GM10266 (cell line): ENCODE data around the gene PTPN12.
"Not testable (repeated sequence)": the region's sequence is repeated elsewhere in the genome, so short reads cannot be mapped to it uniquely, and the experiment has no call there.

Experiments used
- DNase-seq: peaks from one replicate; pipeline ENCODE4 v3.0.0; 2012; ENCODE audit errors: extremely low spot score
- CTCF ChIP-seq: IDR thresholded peaks from 2 replicates; pipeline ENCODE4 v1.5.1; 2012; ENCODE audit warnings: mild to moderate bottlenecking, low read depth; ENCODE audit not compliant: control insufficient read depth, insufficient read depth; ENCODE audit errors: missing control alignments

Gene PTPN12

DNA sequence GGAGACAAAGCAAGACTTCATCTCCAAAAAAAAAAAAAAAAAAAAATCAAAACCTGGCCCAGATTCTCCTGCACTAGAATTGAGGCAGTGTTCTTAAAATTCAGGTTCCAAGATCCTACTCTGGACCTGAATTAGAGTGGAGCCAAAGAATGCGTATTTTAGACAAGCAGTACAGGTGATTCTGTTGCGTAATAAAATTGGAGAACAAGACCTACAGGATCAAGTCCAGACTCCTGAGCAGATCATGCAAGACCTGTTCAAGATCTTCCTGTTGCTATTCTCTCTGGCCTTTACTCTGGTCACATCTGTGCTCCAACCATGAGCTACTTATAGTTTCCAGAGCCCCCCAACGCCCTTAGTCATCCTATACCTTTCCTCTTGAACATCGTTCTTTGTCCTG, 107.7 kb downstream of the PTPN12 start:
- no peak for DNase-seq
- no peak for TF ChIP-seq CTCF

DNA sequence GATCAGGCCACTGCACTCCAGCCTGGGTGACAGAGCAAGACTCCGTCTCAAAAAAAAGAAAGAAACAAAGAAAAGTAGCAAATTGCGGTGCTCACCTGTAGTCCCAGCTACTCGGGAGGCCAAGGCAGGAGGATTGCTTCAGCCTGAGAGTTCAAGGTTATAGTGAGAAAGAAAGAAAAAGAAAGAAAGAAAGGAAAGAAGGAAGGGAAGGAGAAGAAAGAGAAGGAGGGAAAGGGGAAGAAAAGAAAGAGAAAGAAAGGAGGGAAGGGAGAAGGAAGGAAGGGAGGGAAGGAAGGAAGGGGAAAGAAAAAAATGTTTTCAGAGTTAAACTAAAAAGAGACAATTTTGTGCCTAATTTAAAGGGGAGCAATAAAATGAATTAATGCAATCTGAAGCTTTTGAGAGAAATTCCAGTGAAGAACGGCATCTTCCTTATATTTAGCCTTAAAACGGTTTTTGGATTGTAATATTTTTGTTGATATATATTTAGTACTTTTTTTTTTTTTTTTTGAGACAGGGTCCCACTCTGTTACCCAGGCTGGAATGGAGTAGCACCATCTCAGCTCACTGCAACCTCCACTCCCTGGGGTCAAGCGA, 111.7 kb downstream of the PTPN12 start:
- TF ChIP-seq CTCF, result no peak
- DNase-seq, result no peak

DNA sequence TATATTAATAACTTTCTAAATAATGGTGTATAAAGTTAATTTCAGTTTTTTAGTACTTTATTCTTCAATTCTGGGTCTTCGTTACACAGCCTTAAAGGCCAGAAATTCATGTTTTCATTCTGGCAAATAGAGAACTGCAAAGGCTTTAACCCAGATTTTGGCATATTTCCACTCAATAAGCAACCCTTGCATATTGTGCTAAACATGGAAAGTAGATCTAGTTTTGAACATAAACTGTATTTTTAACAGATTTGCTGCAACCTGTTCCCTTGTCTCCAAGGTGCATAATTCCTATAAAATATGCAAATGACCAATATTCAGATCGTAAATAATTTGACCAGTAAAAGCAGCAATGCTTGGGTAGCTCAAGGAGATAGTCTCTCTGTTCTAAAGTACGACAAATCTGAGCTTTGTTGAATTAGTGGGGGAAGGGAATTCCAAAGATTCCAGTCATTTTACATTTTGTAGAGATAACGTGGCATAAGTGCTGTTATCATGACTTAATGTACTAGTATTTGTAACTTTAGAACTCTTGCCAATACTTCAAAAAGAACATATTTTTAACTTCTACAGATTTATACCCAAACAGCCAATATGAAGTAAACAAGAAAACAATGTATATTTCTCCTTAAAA, 112.7 kb downstream of the PTPN12 start:
- DNase-seq, result no peak
- no peak for TF ChIP-seq CTCF

GRCh38 chr7:77651575-77652162, 114.6 kb downstream of the PTPN12 start:
- TF ChIP-seq CTCF, result peak; percentile 70
- DNase-seq, result peak; percentile 49

GRCh38 chr7:77652826-77653225, 115.7 kb downstream of the PTPN12 start:
- not testable (repeated sequence) for DNase-seq

DNA sequence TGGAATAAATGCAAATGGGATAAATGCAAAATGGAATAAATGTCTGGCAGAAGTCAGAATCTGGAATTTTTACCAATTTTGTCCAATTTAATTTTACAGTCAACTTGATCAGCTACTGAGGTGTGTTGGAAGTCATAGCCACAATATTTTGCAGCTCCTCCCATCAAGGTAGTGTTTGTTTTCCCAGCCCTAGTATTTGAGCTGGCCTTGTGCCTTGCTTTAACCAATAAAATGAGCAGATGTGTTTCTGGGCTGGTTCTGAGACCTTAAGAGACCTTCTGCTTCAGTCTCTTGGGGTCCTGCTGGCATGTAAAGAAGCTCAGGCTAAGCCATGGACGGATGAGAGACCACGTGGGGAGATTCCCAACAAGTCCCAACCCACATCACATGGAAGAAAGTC, 116.5 kb downstream of the PTPN12 start:
- DNase-seq, result no peak
- TF ChIP-seq CTCF, result no peak

DNA sequence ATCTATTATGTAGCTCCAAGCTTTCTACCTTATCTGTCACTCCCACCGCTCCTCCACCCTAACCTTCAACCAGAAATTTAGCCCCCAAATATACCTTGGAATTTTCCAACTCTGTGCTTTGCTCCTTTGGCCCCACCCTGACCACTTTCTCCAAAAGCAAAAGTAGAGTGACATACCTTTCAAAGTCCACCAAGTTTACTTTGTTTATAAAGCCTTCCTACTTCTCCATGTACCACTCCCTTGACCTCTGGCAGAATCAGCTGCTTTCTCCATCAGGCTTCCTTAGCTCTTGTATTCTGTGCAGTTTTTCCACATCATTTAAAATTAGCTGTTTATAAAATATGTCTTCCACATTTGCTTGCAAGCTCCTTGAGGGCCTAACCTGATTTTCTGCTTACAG, 118.3 kb downstream of the PTPN12 start:
- DNase-seq, result no peak
- no peak for TF ChIP-seq CTCF
